Activated T-helper 9 cell treated with anti-CD3 and anti-CD28 coated beads, Interleukin-2, amount 50 U/mL, for 16 hours (primary cell): ENCODE measurements around the gene DYTN.

Source experiments
- DNase-seq: peaks from one replicate; pipeline ENCODE4 v3.0.0-alpha.2; 2020; ENCODE audit warnings: low read depth

DYTN gene

DNA sequence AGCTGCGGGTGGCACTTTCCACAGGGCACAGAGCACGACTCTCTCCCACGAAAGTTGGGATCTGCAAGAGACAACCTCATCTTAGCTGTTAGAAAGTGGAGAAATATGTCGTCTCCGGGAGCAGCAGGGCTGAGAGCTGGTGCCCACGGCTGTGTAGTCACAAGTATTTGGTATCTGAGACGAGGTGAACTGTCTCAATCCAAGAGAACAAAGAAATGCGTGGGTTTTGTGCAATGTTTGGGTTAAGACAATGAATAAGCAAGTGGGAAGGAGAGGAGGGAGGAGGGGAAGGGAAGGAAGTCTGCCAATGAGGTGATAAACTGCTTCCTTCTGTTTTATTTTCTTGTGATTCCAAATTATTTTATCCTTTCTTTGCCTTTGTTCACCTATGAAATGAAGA is 18.0 kb downstream of the DYTN start:
- DNase-seq, result no peak

GRCh38 chr2:206698811-206699210 is 19.4 kb downstream of the DYTN start:
- no peak for DNase-seq

DNA sequence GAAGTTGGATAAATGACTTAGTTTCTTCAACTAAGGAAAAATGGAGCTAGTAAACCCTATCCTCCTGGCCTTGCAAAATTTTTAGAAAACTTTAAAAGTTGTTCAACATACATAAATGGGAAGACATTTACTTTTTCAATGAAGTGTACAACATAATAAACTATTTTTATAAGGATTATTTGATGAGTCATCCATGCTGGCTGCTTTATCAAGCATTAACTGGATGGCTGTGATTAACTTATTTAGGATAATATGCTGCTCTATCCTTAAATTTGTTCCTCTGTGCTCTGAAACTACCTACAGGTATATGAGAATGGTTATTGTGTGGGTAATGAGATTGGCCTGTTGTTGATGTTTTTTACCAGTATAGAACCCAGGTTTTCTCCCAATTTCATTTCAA is 21.3 kb downstream of the DYTN start:
- DNase-seq, result no peak

DNA sequence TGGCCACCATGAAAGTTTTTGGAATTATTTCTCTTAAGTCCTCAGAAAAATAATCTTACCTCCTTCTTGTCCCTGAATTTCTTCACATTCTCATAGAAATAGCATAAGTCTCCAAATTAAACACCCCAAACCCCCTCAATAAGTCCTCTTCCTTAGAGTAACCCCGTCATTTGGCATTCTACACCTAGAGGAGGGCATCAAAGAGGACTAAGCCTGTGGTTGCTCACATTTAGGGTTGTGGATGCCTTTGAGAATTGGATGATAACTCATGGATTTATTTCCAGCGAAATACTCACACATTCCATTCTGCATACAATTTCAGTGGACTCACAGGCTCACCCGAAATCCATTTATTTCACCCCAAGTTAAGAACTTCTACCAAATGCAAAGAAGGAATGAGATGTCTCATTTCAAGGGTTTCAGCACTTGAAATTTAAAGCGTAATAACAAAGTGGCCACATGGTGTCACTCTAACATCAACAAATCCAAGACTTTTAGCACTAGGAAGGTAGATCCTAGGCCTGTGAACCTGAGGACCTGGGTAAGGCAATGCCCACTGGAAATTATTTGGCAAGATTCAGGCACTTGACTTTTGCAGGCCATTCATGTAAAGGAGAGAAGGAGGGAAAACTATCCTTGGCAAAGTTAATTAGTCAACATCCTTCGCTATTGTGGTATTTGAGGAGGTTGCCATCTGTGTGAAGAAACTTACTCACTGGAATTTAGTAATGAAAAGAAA is 24.6 kb downstream of the DYTN start:
- DNase-seq, result no peak

GRCh38 chr2:206692971-206693370 is 25.2 kb downstream of the DYTN start:
- no peak for DNase-seq

DNA sequence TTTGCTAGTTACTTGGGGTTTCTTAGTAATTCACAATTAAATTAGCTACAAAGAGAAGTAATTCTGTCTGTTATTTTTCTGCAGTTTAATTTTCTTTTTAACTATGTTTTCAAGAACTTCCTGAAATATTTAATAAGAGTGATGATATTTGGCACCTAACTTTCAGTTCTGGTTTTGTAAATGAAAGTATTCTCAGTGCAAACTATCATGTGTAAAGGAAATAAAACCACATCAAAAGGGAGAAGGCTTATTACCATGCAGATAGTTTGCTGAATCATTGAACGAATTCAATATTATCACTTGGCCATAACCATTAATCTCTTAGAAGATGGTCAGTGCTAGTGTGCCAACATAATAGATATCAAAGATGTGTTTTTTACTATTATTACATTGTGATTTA is 29.2 kb downstream of the DYTN start:
- no peak for DNase-seq

DNA sequence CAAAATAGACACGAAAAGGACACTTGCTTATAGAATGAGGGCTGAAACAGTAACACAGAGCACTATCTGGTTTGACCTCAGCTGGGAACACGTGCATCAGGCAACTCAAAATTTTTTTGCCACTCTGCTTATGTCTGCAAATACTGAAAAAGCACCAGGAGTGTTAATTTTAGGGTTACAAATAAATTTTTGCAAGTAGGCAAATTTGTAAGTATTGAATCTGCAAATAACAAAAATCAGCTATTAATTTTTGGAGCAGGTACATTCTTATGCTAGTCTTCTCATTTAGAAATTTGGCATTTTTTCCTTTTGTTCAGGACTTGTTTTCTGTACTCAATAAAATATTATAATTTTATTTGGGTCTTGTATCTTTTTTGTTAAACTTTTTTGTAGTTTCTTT is 29.7 kb downstream of the DYTN start:
- no peak for DNase-seq

GRCh38 chr2:206683546-206683945 is 34.6 kb downstream of the DYTN start:
- DNase-seq, result no peak

GRCh38 chr2:206670531-206671319 is 47.5 kb downstream of the DYTN start:
- no peak for DNase-seq

- DNase-seq, result no peak
Measured at GRCh38 chr2:206665251-206665650, 52.9 kb downstream of the DYTN start.

DNA sequence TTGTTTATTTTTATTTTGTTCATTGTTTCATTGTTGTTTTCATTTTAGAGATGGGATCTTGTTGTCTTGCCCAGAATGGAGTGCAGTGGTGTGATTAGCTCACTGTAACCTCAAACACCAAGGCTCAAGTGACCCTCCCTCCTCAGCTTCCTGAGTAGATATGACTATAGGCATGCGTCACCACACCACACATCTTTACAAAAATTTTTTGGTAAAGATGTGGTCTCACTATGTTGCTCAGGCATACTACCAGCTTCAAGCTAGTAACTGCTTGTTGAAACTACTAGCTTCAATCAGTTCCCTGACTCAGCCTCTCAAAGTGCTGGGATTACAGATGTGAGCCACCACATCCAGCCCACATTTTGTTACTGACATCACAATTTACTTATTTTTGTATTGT is 61.1 kb downstream of the DYTN start:
- DNase-seq, result no peak

- DNase-seq, result no peak
Measured at GRCh38 chr2:206647985-206648384, 70.2 kb downstream of the DYTN start.

DNA sequence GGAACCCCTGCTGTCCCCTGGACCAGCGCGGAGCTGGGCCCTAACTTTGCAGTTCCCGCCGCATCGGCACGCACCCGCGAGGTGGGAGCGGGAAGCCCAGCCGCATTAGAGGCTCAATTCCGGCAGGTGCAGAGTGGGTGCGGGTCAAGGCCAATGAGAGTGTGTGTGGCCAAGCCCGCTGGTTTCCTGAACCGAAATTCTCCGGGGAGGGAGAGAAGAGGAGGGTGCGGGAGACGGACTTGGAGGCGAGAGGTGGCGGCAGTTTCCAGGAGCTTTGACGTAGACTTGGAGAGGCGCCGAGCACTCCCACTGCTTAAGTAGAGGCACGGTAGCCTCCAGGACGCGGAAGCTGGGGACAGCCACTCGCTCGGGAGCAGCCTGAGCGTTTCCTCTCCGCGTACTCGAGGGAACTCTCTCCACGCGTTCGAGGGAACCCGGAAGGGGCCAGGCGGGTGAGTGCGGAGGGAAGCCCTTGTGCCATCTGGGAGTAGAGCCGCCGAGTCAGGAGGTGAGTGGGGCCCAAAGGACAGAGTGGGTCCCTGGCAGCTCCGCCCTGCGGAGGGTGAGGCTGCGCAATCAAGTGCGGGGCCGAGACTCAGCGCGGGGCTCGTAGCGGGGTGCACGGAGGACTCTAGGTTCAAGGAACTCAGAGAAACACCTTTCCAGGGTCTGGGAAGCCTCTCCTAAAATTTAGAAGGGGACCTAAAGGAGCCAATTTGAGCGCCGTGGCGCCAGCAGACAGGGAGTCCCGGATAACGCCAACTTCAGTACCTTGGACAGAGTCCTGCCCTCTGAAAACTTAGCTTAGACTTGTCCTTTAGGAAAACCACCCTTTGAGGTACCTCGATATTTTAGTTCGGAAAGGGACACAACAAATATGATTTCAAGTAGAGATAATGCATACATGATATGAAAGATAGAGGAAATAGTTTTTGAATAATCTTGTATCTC is 75.8 kb downstream of the DYTN start, which contains the start of gene FAM237A:
Gene FAM237A, plus strand, starts transcription at position 413 of the 951 bp plus-strand sequence. CDS start 1,750 bp downstream, outside the sequence.
- DNase-seq, result no peak

DNA sequence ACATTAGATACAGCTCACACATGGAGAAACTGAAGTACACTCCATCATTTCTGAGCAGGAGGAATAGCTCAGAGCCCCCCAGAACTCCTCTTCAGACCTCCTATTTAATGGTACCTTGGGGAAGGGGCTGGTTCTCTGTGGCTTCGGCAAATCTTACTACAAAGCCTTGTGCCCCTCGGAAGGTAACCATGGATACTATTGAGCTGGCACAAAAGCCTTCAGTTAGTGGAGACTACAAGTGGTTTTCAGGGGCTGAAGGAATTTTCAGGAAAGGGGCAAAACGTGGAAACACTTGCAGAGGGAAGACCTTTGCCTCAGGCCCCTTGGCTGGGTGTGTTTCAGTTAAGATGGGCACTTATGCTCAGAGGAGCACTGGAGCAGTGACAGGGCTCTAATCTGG is 77.0 kb downstream of the DYTN start:
- no peak for DNase-seq

DNA sequence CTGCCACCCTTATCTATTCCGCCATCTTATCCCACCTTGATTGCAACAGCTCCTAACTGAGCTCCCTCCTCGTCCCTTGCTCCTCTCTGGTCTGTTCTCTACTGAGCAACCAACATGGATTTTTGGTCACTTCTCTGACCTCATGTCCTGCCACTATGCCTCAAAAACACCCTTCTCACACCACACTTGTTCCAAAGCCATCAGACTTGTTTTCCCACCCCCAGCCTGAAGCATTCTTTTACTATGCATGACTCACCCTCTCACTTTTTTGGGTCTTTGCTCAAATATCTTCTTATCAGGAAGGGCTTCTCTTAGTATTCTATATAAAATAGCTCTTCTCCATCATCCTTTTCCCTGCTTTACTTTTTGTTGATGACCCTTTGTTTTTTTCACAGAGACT is 78.6 kb downstream of the DYTN start:
- no peak for DNase-seq

GRCh38 chr2:206635015-206635414 is 83.2 kb downstream of the DYTN start:
- no peak for DNase-seq

- no peak for DNase-seq
Measured at GRCh38 chr2:206631340-206631739, 86.9 kb downstream of the DYTN start.

DNA sequence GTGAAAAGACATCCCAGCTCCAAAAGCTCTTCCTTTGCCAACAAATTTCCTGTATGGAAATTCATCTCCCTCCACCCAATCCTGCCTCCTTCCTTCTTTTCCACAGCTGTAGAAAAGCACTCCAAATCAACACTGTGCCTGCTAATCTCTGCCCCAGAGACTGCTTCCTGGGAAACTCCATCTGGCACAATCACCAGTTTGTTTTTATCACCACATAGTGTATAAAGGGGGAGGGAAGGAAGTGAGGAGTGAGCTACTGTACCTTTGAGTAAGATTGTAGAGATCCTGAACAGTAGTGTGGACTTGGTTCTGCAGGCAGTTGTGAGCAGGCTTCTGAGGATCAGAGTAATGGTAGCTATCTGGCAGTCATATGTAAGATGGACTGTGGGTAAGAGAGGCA is 90.6 kb downstream of the DYTN start:
- no peak for DNase-seq

DNA sequence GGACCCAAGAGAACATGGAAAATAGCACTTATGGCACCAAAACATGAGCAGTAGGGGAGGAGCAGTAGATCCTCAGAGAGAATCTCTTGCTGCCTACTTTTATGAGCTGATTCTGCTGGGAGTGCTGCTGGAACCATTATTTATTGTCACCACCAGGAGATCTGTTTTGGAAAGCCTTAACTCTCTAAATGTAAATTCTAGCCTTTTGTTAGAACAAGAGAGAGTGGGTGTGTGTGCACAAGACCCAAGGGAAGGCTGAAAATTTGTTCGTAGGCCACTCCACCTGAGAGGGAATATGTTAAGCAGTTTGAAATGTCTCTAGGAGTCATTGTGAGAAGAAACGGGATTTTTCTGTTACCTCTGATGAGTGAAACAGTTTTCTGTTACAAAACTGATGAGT is 92.1 kb downstream of the DYTN start:
- no peak for DNase-seq

- no peak for DNase-seq
Measured at GRCh38 chr2:206619011-206619410, 99.2 kb downstream of the DYTN start.

DNA sequence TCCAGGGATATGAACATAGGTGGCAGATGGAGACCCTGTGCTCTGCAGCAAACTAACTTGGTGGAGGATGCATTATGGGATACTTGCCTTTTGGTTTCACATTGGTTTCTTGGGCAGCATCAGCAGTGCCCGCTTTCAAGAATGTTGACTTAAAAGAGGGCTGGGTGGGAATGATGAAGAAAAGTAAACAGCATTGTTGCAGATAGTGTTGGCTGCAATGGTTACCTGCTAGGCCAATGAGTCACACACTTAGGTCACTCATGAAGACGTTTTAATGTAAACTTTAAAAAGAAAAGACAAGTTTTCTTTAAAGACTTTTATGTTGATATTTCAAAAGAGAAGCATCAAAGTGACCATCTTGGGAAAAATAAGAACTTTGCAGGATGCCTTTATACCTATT is 102.0 kb downstream of the DYTN start:
- no peak for DNase-seq

GRCh38 chr2:206615417-206616089 is 102.6 kb downstream of the DYTN start:
- no peak for DNase-seq
